Measurements from ENCODE around the gene INPP4B.

DNA sequence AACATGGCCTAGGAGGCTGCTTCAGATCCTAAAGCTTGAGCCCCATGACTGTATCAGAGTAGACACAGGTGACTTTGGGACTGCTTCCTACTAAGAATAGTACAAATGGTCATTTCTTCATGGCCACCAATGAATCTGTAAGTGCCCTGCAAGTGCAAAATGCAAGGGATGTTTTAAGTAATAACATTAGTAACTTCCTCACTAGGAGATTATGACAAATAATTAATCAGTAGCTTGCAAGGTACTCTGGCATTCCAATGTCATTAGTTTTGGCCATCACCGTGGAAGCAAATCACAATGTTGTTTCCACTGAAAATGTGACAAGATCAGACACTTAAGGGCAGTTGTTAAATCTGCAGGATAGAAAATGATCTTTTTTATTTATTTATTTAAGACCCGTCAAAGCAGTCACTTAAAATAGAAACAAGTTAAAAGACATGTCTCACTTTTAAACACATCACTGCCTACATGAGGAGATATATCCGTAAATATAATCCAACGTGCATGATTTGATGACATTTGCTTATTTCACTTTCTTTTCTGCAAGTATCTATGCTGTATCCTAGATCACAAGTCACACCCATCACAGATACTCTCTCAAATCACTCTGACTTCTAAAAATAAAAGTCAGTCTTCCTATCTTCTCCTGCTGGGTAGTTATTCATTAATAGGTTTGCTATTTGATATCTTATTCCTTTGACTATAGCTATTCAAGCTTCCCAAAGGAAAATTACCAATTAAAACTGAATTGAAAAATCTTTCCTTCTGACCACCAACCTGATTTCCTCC lies 809.1 kb downstream of the INPP4B start:
- TF ChIP-seq, protein P1, sequence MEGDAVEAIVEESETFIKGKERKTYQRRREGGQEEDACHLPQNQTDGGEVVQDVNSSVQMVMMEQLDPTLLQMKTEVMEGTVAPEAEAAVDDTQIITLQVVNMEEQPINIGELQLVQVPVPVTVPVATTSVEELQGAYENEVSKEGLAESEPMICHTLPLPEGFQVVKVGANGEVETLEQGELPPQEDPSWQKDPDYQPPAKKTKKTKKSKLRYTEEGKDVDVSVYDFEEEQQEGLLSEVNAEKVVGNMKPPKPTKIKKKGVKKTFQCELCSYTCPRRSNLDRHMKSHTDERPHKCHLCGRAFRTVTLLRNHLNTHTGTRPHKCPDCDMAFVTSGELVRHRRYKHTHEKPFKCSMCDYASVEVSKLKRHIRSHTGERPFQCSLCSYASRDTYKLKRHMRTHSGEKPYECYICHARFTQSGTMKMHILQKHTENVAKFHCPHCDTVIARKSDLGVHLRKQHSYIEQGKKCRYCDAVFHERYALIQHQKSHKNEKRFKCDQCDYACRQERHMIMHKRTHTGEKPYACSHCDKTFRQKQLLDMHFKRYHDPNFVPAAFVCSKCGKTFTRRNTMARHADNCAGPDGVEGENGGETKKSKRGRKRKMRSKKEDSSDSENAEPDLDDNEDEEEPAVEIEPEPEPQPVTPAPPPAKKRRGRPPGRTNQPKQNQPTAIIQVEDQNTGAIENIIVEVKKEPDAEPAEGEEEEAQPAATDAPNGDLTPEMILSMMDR (IDR thresholded peaks at IDR 0.05): no peak
- TF ChIP-seq POLR2A (IDR thresholded peaks at IDR 0.05): no peak

Measured in Peyer's patch (tissue), 4 donors.